Glutamatergic neuron (in vitro differentiated cells): ENCODE measurements around the gene PRRT1B. TPM values are rescaled to one million over a fixed set of nuclear protein-coding genes. Genes with fewer than 3 reads are reported as not detected.

ENCODE experiments used
- DNase-seq: peaks from one replicate; pipeline ENCODE4 v3.0.0; 2022
- H3K27ac Mint-ChIP-seq: one replicate; pipeline ENCODE4 v1.8.0; 2020; ENCODE audit warnings: mild to moderate bottlenecking, mixed read lengths, inconsistent platforms; ENCODE audit not compliant: unreplicated experiment
- H3K27me3 Mint-ChIP-seq: one replicate; pipeline ENCODE4 v1.8.0; 2020; ENCODE audit warnings: mild to moderate bottlenecking, moderate library complexity, mixed read lengths, inconsistent platforms; ENCODE audit not compliant: unreplicated experiment
- H3K36me3 Mint-ChIP-seq: one replicate; pipeline ENCODE4 v1.8.0; 2020; ENCODE audit warnings: mild to moderate bottlenecking, mixed read lengths, inconsistent platforms; ENCODE audit not compliant: unreplicated experiment
- H3K4me1 Mint-ChIP-seq: one replicate; pipeline ENCODE4 v1.8.0; 2020; ENCODE audit warnings: mild to moderate bottlenecking, low read depth, mixed read lengths, inconsistent platforms; ENCODE audit not compliant: unreplicated experiment
- H3K4me3 Mint-ChIP-seq: one replicate; pipeline ENCODE4 v1.8.0; 2020; ENCODE audit warnings: mild to moderate bottlenecking, mixed read lengths, inconsistent platforms; ENCODE audit not compliant: unreplicated experiment
- H3K9me3 Mint-ChIP-seq: one replicate; pipeline ENCODE4 v1.8.0; 2020; ENCODE audit warnings: mild to moderate bottlenecking, moderate library complexity, mixed read lengths, inconsistent platforms; ENCODE audit not compliant: unreplicated experiment
- CTCF ChIP-seq: fragments of 200-600 bp; sonication (generic); IDR thresholded peaks from one replicate; pipeline ENCODE4 v1.5.0; 2021; ENCODE audit not compliant: partially characterized antibody, unreplicated experiment
- total RNA-seq: library from RNA; stranded (reverse); fragmentation: NEBNext Ultra II Directional; extraction: Animal tissue kit (Norgen Biotek cat#: 25700); gene quantifications from one replicate; pipeline ENCODE4 v1.2.1, GENCODE V29; 2021; ENCODE audit not compliant: unreplicated experiment

PRRT1B gene
- total RNA-seq, 1 donor from 2014 or later, result not detected

GRCh38 chr9:131593936-131594665 lies 48.8 kb downstream of the PRRT1B start:
- Mint-ChIP-seq H3K27me3 (peaks cover 9% of the 10 kb centered on the region), H3K9me3 (peaks cover 16% of the 10 kb centered on the region), H3K36me3 (no peaks in the 10 kb centered on the region), H3K27ac (no peak overlapping the region), H3K4me1 (peaks cover 24% of the 10 kb centered on the region), H3K4me3 (no peak overlapping the region)
- DNase-seq, result no peak
- no peak for TF ChIP-seq CTCF

GRCh38 chr9:131594906-131595665 lies 49.8 kb downstream of the PRRT1B start:
- Mint-ChIP-seq H3K9me3 (peaks cover 15% of the 10 kb centered on the region), H3K36me3 (peaks cover under 1% of the 10 kb centered on the region), H3K4me1 (peaks cover 25% of the 10 kb centered on the region), H3K27ac (no peak overlapping the region), H3K27me3 (peaks cover 6% of the 10 kb centered on the region), H3K4me3 (no peak overlapping the region)
- TF ChIP-seq CTCF, result no peak
- DNase-seq, result no peak

- no peak for TF ChIP-seq CTCF
- Mint-ChIP-seq H3K4me3 (no peak overlapping the region), H3K27ac (no peak overlapping the region), H3K27me3 (peaks cover 4% of the 10 kb centered on the region), H3K9me3 (peaks cover 17% of the 10 kb centered on the region), H3K36me3 (peaks cover 7% of the 10 kb centered on the region), H3K4me1 (peaks cover 23% of the 10 kb centered on the region)
- no peak for DNase-seq
Observed at GRCh38 chr9:131595696-131596429, 50.5 kb downstream of the PRRT1B start.

GRCh38 chr9:131596430-131596743 lies 51.1 kb downstream of the PRRT1B start:
- H3K9me3 Mint-ChIP-seq, result peaks cover 13% of the 10 kb centered on the region
- H3K36me3 Mint-ChIP-seq, result peaks cover 11% of the 10 kb centered on the region
- no peak for DNase-seq
- H3K27me3 Mint-ChIP-seq, result peaks cover 1% of the 10 kb centered on the region
- no peak overlapping the region for H3K27ac Mint-ChIP-seq
- peaks cover 21% of the 10 kb centered on the region for H3K4me1 Mint-ChIP-seq
- H3K4me3 Mint-ChIP-seq, result no peak overlapping the region
- TF ChIP-seq CTCF, result no peak
